A673 (cell line): ENCODE data around the gene C19orf73. TPM values are rescaled to one million over a fixed set of nuclear protein-coding genes. Genes with fewer than 3 reads are reported as not detected.

Experiments used
- BruUV-seq: library from RNA; stranded (reverse); fragments of 400-500 nt; replicated peaks from 2 replicates; lab custom pipeline; 2021; lab: Mats Ljungman, UMichigan
- CTCF ChIA-PET: fragments of 300-600 bp; sonication (Branson Sonifier 250); formaldehyde crosslinking; loops from one replicate; lab custom pipeline; 2022; ENCODE audit warnings: antibody characterized with exemption; lab: Charles Lee
- POLR2A ChIA-PET: fragments of 300-600 bp; sonication (Branson Sonifier 250); formaldehyde crosslinking; loops from one replicate; lab custom pipeline; 2022; ENCODE audit warnings: antibody characterized with exemption; ENCODE audit not compliant: low non-redundant PET; lab: Charles Lee
- DNase-seq: peaks from one replicate; pipeline ENCODE4 v3.0.0-alpha.2; 2015; ENCODE audit warnings: low spot score
- H3K27ac ChIP-seq: fragments of 200-600 bp; sonication (generic); 2 replicates; pipeline ENCODE4 v1.5.1; 2016; ENCODE audit warnings: mixed run types, low read depth, mild to moderate bottlenecking, mixed read lengths, antibody characterized with exemption, low read length; ENCODE audit not compliant: poor library complexity, severe bottlenecking
- H3K27me3 ChIP-seq: fragments of 200-600 bp; sonication (generic); replicated peaks from 2 replicates; pipeline ENCODE4 v1.6.1; 2017; ENCODE audit warnings: mixed run types, low read depth, mild to moderate bottlenecking, mixed read lengths, antibody characterized with exemption, low read length; ENCODE audit not compliant: insufficient read depth, poor library complexity
- H3K36me3 ChIP-seq: fragments of 200-600 bp; sonication (generic); 2 replicates; pipeline ENCODE4 v1.6.1; 2016; ENCODE audit warnings: mixed run types, mild to moderate bottlenecking, mixed read lengths, antibody characterized with exemption, low read length; ENCODE audit not compliant: insufficient read depth, poor library complexity, severe bottlenecking
- H3K4me1 ChIP-seq: fragments of 200-600 bp; sonication (generic); 2 replicates; pipeline ENCODE4 v1.6.1; 2017; ENCODE audit warnings: mixed run types, mild to moderate bottlenecking, mixed read lengths, antibody characterized with exemption, low read length; ENCODE audit not compliant: insufficient read depth, poor library complexity, severe bottlenecking
- H3K4me3 ChIP-seq: fragments of 200-600 bp; sonication (generic); 2 replicates; pipeline ENCODE4 v1.5.1; 2016; ENCODE audit warnings: low read depth, mixed run types, mild to moderate bottlenecking, mixed read lengths, low read length; ENCODE audit not compliant: poor library complexity, severe bottlenecking
- H3K9me3 ChIP-seq: fragments of 200-600 bp; sonication (generic); 2 replicates; pipeline ENCODE4 v1.6.1; 2016; ENCODE audit warnings: mixed run types, low read depth, mild to moderate bottlenecking, mixed read lengths, antibody characterized with exemption, low read length; ENCODE audit not compliant: poor library complexity, severe bottlenecking
- EZH2 ChIP-seq: fragments of 200-600 bp; sonication (generic); IDR thresholded peaks from 2 replicates; pipeline ENCODE4 v1.6.1; 2017; ENCODE audit warnings: borderline replicate concordance, low read depth, mild to moderate bottlenecking, mixed read lengths, antibody characterized with exemption, low read length; ENCODE audit not compliant: poor library complexity, severe bottlenecking
- intact Hi-C: fragments of 100-400 bp; cut with micrococcal nuclease; formaldehyde crosslinking; loops from one replicate; pipeline ENCODE4 v1.10.0; 2022; ENCODE audit not compliant: unreplicated experiment
- total RNA-seq: library from RNA; stranded (reverse); gene quantifications from 2 replicates; pipeline ENCODE4 v1.2.3, GENCODE V29; 2021
- TF ChIP-seq, protein P1 (sequence below): fragments of 300-800, 200-600 bp; sonication (generic); conservative IDR thresholded peaks from 2 replicates; pipeline ENCODE4 v1.5.1; 2017; ENCODE audit warnings: low read depth, mild to moderate bottlenecking, antibody characterized with exemption, low read length, moderate library complexity, mixed read lengths

C19orf73 gene
- total RNA-seq, 1 experiment from 2014 or later = 1.7 TPM

DNA sequence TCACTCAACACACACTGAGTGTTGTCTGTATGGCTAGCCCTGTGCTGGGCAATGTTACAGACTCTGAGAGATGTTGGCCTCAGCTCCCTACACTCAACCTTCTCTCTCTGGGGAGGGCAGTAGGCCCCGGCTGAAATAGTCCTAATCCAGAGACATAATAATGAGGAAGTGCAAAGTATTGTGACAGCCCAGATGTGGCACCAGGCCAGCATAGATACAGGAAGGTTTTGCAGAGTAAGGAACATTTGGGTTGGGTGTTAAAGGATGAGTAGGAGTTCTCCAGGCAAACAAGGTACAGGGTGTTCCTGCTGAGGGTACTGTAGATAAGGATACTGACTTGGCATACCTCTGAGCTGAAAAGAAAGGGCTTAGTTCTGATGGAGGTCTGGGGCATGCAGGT lies 2.4 kb downstream of the C19orf73 start:
- ChIA-PET CTCF (interaction anchor here (0.6 kb wide), 1 partner anchor 82 kb away, joined by 5 read pairs; no protein-coding TSS in a partner anchor), POLR2A (no interaction called here)
- TF ChIP-seq EZH2 = no peak
- TF ChIP-seq, protein P1, sequence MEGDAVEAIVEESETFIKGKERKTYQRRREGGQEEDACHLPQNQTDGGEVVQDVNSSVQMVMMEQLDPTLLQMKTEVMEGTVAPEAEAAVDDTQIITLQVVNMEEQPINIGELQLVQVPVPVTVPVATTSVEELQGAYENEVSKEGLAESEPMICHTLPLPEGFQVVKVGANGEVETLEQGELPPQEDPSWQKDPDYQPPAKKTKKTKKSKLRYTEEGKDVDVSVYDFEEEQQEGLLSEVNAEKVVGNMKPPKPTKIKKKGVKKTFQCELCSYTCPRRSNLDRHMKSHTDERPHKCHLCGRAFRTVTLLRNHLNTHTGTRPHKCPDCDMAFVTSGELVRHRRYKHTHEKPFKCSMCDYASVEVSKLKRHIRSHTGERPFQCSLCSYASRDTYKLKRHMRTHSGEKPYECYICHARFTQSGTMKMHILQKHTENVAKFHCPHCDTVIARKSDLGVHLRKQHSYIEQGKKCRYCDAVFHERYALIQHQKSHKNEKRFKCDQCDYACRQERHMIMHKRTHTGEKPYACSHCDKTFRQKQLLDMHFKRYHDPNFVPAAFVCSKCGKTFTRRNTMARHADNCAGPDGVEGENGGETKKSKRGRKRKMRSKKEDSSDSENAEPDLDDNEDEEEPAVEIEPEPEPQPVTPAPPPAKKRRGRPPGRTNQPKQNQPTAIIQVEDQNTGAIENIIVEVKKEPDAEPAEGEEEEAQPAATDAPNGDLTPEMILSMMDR = no peak
- Histone ChIP-seq H3K36me3 (no peaks in the 10 kb centered on the region), H3K27me3 (no peaks in the 10 kb centered on the region), H3K27ac (no peak overlapping the region), H3K4me3 (no peak overlapping the region), H3K4me1 (peaks cover 18% of the 10 kb centered on the region), H3K9me3 (no peaks in the 10 kb centered on the region)
- BruUV-seq = no TSS peak
- DNase-seq = peak; percentile 36
- intact Hi-C loops = no loop called here

DNA sequence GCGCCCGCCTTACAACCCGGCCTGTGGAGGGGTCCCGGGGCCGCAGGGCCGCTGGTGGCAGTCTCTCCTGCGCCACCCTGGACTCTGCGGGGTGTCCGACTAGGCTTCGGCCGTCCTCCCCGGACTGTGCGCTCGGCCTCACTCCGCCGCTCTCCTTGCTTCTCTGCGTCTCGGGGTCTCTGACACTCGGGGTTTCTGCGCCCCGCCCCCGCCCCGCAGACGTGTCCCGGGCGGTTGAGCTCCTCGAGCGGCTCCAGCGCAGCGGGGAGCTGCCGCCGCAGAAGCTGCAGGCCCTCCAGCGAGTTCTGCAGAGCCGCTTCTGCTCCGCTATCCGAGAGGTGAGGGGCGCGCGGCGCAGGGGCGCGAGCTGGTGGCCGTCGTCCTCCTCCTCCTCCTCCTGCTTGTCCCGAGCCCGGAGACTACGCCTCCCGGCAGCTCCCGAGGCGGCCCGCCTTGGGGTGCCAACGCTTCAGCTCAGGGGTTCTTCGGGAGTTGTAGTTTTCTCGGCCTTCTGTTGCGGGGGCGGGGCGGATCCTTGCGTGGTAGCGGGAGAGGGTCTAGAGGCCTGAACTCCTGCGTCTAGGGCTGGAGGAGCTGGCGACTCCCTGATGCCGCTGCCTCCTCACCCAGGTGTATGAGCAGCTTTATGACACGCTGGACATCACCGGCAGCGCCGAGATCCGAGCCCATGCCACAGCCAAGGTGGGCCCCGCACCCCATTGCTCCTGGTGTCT lies 4.1 kb downstream of the C19orf73 start:
- ChIA-PET CTCF (interaction anchor here (0.5 to 2.7 kb wide), 7 partner anchors 8 to 325 kb away, joined by 3 to 16 read pairs (median 3); no protein-coding TSS in a partner anchor), POLR2A (no interaction called here)
- no TSS peak for BruUV-seq
- intact Hi-C loops = loop anchor here (5.0 kb wide), 1 partner anchor 98 kb away; no protein-coding TSS in a partner anchor
- peaks cover 13% of the 10 kb centered on the region for H3K4me1 ChIP-seq
- H3K9me3 ChIP-seq = no peaks in the 10 kb centered on the region
- H3K27ac ChIP-seq = peak overlapping the region; percentile 85
- peak overlapping the region; percentile 78 for H3K4me3 ChIP-seq
- peak; percentile 94 for DNase-seq
- H3K27me3 ChIP-seq = no peaks in the 10 kb centered on the region
- TF ChIP-seq EZH2 = no peak
- TF ChIP-seq, protein P1 = no peak
- peaks cover 2% of the 10 kb centered on the region for H3K36me3 ChIP-seq

DNA sequence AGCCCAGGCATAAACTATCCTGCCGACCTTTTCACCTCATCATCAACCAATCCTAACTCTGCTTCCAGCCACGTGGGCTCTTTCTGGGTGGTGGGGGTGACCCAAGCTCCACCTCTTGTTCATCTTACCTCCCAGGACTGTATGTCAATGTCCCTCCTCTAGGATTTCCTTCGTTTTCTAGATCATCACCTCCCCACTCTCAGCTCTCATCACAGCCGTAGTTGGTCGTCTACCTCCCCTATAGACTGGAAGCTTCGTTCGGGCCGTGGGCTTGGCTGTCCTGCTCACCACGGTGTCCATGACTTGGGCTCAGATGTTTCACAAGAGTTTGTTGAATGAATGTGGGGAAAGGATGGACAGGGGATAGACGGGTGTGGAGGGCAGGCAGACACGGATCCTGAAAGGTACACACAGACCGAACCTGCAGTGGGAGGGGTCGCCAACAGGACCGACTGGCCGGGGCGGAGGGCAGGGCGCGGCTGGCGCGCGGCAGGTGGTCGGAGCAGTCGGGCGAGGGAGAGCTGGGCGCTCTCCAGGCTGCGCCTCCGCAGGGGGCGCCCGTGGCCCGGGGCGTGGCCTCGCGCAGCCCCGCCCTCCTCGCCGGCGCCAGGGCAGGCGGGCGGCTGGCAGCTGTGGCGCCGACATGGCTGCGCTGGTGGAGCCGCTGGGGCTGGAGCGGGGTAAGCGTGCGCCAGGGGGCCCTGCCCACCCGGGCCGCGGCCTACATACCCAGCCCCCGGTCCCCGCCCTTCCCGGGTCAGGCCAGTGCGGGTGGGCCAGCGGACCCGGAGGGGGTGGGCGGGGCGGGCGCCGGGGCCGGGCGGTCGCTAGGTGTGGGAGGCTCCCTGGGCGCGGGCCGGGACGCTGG lies 4.9 kb downstream of the C19orf73 start, which contains the start of gene LIN7B:
TSS of gene LIN7B (plus strand) at position 609 of the 868 bp plus-strand sequence. CDS start at position 644, 35 bp downstream.
- Histone ChIP-seq H3K27ac (peak within 1 kb of the TSS; percentile 85), H3K36me3 (peaks cover 10% of the 10 kb centered on the region), H3K4me3 (peak within 1 kb of the TSS; percentile 78), H3K4me1 (peaks cover 13% of the 10 kb centered on the region), H3K27me3 (no peaks in the 10 kb centered on the region), H3K9me3 (no peaks in the 10 kb centered on the region)
- DNase-seq = peak; percentile 84
- intact Hi-C loops = loop anchor here (5.0 kb wide), 1 partner anchor 98 kb away; no protein-coding TSS in a partner anchor
- no TSS peak for BruUV-seq
- no peak for TF ChIP-seq EZH2
- TF ChIP-seq, protein P1 = peak; percentile 32; the same call in 1 of the 2 replicates
- ChIA-PET CTCF (interaction anchor here (0.6 to 2.7 kb wide), 7 partner anchors 7 to 326 kb away, joined by 3 to 16 read pairs (median 4); no protein-coding TSS in a partner anchor), POLR2A (no interaction called here)
